ENCODE measurements around the gene UTY. TPM values are rescaled to one million over a fixed set of nuclear protein-coding genes. Genes with fewer than 3 reads are reported as not detected.

Gene UTY
- total and polyA plus RNA-seq, 2 of the 8 experiments (the other 6 are each of a cell fraction or from before 2014, with no cell fraction given), result 7.2 to 20.4 TPM

DNA sequence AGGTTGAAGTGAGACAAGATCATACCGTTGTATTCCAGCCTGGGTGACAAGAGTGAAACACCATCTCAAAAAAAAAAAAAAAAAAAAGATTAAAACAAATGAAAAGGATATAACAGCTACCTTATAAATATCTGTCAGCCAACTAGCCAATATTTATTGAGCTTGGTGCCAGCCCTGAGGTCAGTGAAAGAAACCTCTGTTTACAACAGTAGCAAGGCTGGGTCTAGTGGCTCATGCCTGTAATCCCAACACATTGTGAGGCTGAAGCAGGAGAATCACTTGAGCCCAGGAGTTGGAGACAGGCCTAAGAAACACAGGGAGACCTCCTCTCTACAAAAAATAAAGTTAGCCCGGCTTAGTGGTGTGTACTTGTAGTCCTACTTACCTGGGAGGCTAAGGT is 12.6 kb upstream of the UTY start (continued):
- TF ChIP-seq, protein P1, sequence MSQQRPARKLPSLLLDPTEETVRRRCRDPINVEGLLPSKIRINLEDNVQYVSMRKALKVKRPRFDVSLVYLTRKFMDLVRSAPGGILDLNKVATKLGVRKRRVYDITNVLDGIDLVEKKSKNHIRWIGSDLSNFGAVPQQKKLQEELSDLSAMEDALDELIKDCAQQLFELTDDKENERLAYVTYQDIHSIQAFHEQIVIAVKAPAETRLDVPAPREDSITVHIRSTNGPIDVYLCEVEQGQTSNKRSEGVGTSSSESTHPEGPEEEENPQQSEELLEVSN (IDR thresholded peaks at IDR 0.05), result no peak
- TF ChIP-seq SP2 (IDR thresholded peaks at IDR 0.05; ENCODE audit: low read length), result no peak
- TF ChIP-seq, protein P2, sequence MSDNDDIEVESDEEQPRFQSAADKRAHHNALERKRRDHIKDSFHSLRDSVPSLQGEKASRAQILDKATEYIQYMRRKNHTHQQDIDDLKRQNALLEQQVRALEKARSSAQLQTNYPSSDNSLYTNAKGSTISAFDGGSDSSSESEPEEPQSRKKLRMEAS (IDR thresholded peaks at IDR 0.05), result no peak
- TF ChIP-seq SAP30 (IDR thresholded peaks at IDR 0.05; ENCODE audit: insufficient read depth, insufficient replicate concordance, low read length), result no peak
- no peak for TF ChIP-seq SRF (IDR thresholded peaks at IDR 0.05; ENCODE audit: low read depth, low read length)

Measured in H1 (cell line).